Neural cell (in vitro differentiated cells): ENCODE results near the gene FAAP24.

Source experiments
- EP300 ChIP-seq: fragments of 450-650 bp; conservative IDR thresholded peaks from 2 replicates; pipeline ENCODE4 v1.6.1; 2014; ENCODE audit warnings: antibody characterized with exemption, mild to moderate bottlenecking, moderate library complexity; ENCODE audit not compliant: poor library complexity, severe bottlenecking
- EZH2 ChIP-seq: fragments of 200-600, 300-800 bp; shearing (Covaris generic), sonication (generic); IDR thresholded peaks from 2 replicates; pipeline ENCODE4 v1.6.1; 2014; ENCODE audit warnings: antibody characterized with exemption, low read length, borderline replicate concordance, mild to moderate bottlenecking; ENCODE audit not compliant: insufficient read depth, poor library complexity, severe bottlenecking
- POLR2AphosphoS5 ChIP-seq: IDR thresholded peaks from 2 replicates; pipeline ENCODE4 v1.6.1; 2012
- RAD21 ChIP-seq: fragments of 450-650 bp; conservative IDR thresholded peaks from 2 replicates; pipeline ENCODE4 v1.6.1; 2014; ENCODE audit warnings: antibody characterized with exemption, mild to moderate bottlenecking, moderate library complexity
- SMC3 ChIP-seq: fragments of 450-650 bp; conservative IDR thresholded peaks from 2 replicates; pipeline ENCODE4 v1.6.1; 2014; ENCODE audit warnings: antibody characterized with exemption, mild to moderate bottlenecking, moderate library complexity; ENCODE audit not compliant: poor library complexity
- TAF1 ChIP-seq: IDR thresholded peaks from 2 replicates; pipeline ENCODE4 v1.6.1; 2012; ENCODE audit warnings: low read depth
- TF ChIP-seq, protein P1 (sequence below): fragments of 450-650 bp; IDR thresholded peaks from 2 replicates; pipeline ENCODE4 v1.5.1; 2014; ENCODE audit warnings: antibody characterized with exemption, mild to moderate bottlenecking, moderate library complexity; ENCODE audit not compliant: poor library complexity, severe bottlenecking

DNA sequence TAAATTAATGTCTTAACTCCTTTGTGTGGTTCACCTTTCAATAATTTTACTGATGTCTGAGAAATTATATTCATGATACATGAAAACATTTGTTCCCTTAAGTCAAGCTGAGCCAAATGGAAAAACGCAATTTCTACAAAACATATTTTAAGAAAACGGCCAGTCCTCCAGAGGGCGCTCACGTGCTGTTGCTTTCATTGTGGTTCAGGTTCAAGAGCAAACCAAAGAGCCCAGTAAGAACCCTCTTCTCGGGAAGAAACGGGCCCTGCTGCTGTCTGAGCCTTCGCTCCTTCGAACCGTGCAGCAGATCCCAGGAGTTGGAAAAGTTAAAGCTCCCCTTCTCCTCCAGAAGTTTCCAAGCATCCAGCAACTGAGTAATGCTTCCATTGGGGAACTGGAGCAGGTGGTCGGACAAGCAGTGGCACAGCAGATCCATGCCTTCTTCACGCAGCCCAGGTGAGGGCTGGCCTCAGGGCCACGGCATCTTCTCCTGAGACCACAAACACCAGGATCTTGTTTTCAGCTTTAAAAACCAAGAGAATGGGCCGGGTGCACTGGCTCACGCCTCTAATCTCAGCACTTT, 4.3 kb downstream of the FAAP24 start:
- no peak for TF ChIP-seq EZH2
- TF ChIP-seq RAD21: peak; percentile 45
- TF ChIP-seq, protein P1, sequence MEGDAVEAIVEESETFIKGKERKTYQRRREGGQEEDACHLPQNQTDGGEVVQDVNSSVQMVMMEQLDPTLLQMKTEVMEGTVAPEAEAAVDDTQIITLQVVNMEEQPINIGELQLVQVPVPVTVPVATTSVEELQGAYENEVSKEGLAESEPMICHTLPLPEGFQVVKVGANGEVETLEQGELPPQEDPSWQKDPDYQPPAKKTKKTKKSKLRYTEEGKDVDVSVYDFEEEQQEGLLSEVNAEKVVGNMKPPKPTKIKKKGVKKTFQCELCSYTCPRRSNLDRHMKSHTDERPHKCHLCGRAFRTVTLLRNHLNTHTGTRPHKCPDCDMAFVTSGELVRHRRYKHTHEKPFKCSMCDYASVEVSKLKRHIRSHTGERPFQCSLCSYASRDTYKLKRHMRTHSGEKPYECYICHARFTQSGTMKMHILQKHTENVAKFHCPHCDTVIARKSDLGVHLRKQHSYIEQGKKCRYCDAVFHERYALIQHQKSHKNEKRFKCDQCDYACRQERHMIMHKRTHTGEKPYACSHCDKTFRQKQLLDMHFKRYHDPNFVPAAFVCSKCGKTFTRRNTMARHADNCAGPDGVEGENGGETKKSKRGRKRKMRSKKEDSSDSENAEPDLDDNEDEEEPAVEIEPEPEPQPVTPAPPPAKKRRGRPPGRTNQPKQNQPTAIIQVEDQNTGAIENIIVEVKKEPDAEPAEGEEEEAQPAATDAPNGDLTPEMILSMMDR: peak; percentile 52
- no peak for TF ChIP-seq TAF1
- peak; percentile 40 for TF ChIP-seq SMC3
- no peak for TF ChIP-seq POLR2AphosphoS5
- TF ChIP-seq EP300: no peak
